RWPE1 (cell line): ENCODE measurements around the gene SERPINB3.

ENCODE experiments used
- CTCF ChIA-PET: fragments of 350-600 bp; sonication (Branson Sonifier 250); formaldehyde crosslinking; extraction: SDS; loops from one replicate; lab custom pipeline; 2021; lab: Yijun Ruan, JAX
- POLR2A ChIA-PET: fragments of 400-600 bp; formaldehyde crosslinking; extraction: SDS; loops from one replicate; lab custom pipeline; 2020; ENCODE audit warnings: antibody characterized with exemption; ENCODE audit not compliant: low non-redundant PET; lab: Yijun Ruan, JAX
- DNase-seq: peaks from one replicate; pipeline ENCODE4 v3.0.0; 2012; ENCODE audit warnings: low spot score
- H3K27ac ChIP-seq: fragments of 450-650 bp; 2 replicates; pipeline ENCODE4 v1.5.1; 2017
- CTCF ChIP-seq: fragments of 450-650 bp; conservative IDR thresholded peaks from 2 replicates; pipeline ENCODE4 v1.5.1; 2017; ENCODE audit warnings: low read depth, mild to moderate bottlenecking

SERPINB3 gene

DNA sequence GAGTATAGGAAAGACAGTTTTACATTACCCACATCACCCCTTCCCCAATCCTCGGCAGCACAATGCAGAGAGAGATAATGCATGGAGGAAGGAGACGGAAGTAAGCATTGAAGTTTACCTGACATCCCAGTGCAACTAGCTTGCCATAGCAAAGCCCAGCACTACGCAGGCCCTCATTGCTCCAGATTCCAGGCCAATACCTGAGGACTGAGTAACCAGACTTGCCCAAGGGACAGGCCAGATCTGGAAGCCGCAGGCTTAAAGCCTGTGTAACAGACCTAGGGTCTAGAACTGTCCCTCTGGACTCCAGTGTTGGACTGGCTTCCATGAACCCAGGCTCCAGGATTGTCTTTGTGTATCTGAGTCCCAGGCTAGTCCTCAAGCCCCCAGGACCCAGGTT lies 35.3 kb downstream of the SERPINB3 start:
- no peak overlapping the region for H3K27ac ChIP-seq
- POLR2A ChIA-PET = no interaction called here
- DNase-seq = no peak
- CTCF ChIA-PET = no interaction called here
- TF ChIP-seq CTCF = no peak

DNA sequence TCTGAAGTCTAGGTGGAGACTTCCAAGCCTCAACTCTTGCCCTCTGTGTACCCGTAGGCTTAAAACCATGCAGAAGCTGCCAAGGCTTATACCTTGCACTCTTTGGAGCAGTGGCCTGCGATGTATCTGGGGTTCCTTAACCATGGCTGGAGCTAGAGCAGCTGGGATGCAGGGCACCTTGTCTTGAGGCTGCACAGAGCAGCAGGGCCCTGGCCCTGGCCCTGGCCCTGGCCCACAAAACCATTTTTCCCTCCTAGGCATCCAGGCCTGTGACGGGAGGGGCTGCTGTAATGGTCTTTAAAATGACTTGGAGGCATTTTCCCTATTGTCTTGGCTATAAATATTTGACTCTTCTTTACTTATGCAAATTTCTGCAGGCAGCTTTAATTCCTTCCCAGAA lies 36.8 kb downstream of the SERPINB3 start:
- no peak overlapping the region for H3K27ac ChIP-seq
- TF ChIP-seq CTCF = no peak
- no peak for DNase-seq
- CTCF ChIA-PET = no interaction called here
- POLR2A ChIA-PET = no interaction called here

DNA sequence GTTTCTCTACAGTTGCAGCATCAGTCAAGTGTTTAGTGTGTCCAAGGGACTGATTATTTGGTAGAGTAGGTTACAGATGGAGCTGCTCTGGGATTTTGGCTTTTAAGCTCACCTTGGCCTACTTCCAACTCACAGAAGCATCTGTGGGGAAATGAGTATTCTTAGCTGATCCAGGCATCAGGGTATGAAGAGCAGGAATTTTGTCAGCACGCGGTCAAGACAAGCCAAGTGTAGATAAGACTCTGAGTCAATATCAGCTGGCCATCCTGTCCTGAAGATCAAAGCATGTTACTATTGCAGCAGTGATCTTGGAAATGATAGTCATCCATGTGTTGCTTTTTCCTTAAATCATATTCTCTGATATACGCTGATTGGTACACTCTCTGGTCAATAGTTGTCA lies 42.0 kb downstream of the SERPINB3 start:
- no peak overlapping the region for H3K27ac ChIP-seq
- no peak for DNase-seq
- no peak for TF ChIP-seq CTCF
- POLR2A ChIA-PET = no interaction called here
- CTCF ChIA-PET = no interaction called here

DNA sequence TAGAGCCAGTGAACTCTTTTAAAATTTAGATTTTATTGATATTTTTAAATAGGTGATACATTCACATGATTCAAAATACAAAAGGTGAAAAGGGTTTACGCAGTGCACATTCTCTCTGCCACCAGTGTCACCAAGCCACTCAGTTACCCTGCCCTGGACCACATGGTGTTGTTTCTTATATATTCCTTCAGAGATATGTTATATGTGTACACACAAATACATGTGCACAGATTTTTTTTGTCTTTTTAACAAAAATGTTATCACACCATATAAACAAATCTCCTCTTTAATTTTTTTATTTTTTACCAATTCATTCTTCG lies 43.8 kb downstream of the SERPINB3 start:
- H3K27ac ChIP-seq = no peak overlapping the region
- POLR2A ChIA-PET = no interaction called here
- CTCF ChIA-PET = no interaction called here
- DNase-seq = no peak
- TF ChIP-seq CTCF = no peak

DNA sequence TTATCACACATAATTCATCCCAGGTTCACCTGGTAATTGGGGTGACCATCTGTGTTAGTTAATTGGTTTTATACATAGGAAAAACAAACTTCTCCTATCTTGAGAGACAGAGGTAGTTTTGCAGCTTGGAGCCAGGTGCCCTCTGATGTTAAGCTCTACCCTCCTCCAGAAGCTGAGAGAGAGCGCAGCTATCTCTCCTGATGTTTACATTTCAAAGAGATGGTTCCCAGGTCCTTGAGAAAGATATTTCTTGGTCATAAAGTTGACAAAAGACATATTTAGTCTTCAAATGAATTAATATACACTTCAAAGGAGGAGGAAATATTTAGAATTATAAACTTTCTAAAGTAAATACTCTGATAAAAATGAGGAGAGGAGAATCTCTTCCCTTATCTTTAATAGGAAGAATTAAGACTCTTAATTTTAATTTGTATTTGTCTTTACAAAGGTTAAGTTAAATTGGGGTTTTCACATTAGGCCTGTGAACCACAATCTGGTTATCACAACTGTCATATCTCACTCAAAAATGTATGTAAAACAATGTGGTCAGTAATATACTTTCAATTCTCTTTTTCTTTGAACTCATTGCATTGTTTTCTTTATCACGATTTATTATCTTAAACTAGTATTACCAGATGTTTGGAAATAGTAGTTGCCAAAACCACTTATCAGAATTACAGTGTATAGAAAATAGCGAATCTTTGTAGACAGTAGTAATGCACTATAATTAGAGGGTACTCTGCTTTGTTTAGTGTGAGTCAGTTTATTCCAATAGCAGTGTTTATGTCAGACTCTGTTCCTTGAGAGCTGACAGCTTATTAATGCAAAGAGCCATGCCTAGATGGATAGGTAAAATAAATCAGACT lies 44.4 kb downstream of the SERPINB3 start:
- no peak for DNase-seq
- CTCF ChIA-PET = no interaction called here

DNA sequence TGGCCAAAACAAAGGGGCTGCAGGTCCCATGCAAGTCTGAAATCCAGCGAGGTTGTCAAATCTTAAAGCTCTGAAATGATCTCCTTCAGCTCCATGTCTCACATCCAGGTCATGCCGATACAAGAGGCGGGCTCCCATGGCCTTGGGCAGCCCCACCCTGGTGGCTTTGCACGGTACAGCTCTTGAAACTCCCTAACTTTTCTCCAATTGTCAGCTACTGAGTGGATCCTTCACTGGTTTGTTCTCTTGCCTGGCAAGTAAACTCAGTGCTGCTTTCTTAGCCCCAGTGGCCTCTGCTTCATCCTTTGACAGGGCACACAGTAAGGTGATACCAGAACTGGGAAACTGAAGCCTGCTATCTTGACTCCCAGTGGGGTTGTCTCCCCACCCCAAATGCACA lies 48.3 kb downstream of the SERPINB3 start:
- ChIA-PET POLR2A (no interaction called here), CTCF (no interaction called here)
- no peak for TF ChIP-seq CTCF
- DNase-seq = no peak
- H3K27ac ChIP-seq = no peak overlapping the region

More for the DNA sequence above, 44.4 kb downstream of the SERPINB3 start:
- no peak for TF ChIP-seq CTCF
- H3K27ac ChIP-seq = no peak overlapping the region
- POLR2A ChIA-PET = no interaction called here
